Measurements from ENCODE around the gene SUN2. TPM values are rescaled to one million over a fixed set of nuclear protein-coding genes. Genes with fewer than 3 reads are reported as not detected.

Gene SUN2
- total and polyA plus RNA-seq, 10 of the 15 experiments (the other 5 are each of a cell fraction or from before 2014, with no cell fraction given), result 0.18 to 107 (median 35.9) TPM

DNA sequence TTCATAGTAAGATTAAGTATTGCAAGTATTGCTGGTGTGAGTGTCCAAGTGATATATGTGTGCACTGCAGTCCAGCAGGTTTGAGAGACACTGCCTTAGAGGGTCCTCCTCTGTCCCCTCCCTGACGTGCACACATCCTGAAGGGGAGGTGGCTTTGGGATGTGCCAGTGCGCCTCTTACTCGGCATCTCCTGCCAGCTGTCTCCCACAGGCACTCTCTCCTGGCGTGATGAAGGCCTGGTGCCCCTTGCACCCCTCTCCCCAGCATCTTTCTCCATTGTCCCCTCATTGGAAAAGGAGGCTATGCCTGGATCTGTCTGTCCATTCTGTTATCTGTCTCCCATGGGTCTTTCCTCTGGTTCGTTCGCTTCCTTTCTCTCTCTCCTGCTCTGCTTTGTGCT, 25.9 kb downstream of the SUN2 start (continued):
- TF ChIP-seq, protein P1, sequence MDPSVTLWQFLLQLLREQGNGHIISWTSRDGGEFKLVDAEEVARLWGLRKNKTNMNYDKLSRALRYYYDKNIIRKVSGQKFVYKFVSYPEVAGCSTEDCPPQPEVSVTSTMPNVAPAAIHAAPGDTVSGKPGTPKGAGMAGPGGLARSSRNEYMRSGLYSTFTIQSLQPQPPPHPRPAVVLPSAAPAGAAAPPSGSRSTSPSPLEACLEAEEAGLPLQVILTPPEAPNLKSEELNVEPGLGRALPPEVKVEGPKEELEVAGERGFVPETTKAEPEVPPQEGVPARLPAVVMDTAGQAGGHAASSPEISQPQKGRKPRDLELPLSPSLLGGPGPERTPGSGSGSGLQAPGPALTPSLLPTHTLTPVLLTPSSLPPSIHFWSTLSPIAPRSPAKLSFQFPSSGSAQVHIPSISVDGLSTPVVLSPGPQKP (IDR thresholded peaks at IDR 0.05; ENCODE audit: low read depth, low read length), result no peak
- TF ChIP-seq SIX5 (IDR thresholded peaks at IDR 0.05; ENCODE audit: low read depth, low read length, severe bottlenecking) (no peak), YY1 (IDR thresholded peaks at IDR 0.05; ENCODE audit: low read depth, low read length) (no peak), BHLHE40 (IDR thresholded peaks at IDR 0.05; ENCODE audit: borderline replicate concordance in 1 of 2, low read depth in 2 of 2, low read length in 1 of 2) (no peak), SPI1 (IDR thresholded peaks at IDR 0.05; ENCODE audit: borderline replicate concordance, insufficient read depth, low read depth, low read length) (no peak), CEBPB (IDR thresholded peaks at IDR 0.05; ENCODE audit: borderline replicate concordance in 1 of 2, low read depth in 2 of 2, low read length in 2 of 2) (no peak)
- TF ChIP-seq, protein P2, sequence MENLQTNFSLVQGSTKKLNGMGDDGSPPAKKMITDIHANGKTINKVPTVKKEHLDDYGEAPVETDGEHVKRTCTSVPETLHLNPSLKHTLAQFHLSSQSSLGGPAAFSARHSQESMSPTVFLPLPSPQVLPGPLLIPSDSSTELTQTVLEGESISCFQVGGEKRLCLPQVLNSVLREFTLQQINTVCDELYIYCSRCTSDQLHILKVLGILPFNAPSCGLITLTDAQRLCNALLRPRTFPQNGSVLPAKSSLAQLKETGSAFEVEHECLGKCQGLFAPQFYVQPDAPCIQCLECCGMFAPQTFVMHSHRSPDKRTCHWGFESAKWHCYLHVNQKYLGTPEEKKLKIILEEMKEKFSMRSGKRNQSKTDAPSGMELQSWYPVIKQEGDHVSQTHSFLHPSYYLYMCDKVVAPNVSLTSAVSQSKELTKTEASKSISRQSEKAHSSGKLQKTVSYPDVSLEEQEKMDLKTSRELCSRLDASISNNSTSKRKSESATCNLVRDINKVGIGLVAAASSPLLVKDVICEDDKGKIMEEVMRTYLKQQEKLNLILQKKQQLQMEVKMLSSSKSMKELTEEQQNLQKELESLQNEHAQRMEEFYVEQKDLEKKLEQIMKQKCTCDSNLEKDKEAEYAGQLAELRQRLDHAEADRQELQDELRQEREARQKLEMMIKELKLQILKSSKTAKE (IDR thresholded peaks at IDR 0.05; ENCODE audit: low read depth, poor library complexity, severe bottlenecking), result no peak
- TF ChIP-seq, protein P3, sequence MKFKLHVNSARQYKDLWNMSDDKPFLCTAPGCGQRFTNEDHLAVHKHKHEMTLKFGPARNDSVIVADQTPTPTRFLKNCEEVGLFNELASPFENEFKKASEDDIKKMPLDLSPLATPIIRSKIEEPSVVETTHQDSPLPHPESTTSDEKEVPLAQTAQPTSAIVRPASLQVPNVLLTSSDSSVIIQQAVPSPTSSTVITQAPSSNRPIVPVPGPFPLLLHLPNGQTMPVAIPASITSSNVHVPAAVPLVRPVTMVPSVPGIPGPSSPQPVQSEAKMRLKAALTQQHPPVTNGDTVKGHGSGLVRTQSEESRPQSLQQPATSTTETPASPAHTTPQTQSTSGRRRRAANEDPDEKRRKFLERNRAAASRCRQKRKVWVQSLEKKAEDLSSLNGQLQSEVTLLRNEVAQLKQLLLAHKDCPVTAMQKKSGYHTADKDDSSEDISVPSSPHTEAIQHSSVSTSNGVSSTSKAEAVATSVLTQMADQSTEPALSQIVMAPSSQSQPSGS (IDR thresholded peaks at IDR 0.05; ENCODE audit: low read length), result no peak
- TF ChIP-seq, protein P4, sequence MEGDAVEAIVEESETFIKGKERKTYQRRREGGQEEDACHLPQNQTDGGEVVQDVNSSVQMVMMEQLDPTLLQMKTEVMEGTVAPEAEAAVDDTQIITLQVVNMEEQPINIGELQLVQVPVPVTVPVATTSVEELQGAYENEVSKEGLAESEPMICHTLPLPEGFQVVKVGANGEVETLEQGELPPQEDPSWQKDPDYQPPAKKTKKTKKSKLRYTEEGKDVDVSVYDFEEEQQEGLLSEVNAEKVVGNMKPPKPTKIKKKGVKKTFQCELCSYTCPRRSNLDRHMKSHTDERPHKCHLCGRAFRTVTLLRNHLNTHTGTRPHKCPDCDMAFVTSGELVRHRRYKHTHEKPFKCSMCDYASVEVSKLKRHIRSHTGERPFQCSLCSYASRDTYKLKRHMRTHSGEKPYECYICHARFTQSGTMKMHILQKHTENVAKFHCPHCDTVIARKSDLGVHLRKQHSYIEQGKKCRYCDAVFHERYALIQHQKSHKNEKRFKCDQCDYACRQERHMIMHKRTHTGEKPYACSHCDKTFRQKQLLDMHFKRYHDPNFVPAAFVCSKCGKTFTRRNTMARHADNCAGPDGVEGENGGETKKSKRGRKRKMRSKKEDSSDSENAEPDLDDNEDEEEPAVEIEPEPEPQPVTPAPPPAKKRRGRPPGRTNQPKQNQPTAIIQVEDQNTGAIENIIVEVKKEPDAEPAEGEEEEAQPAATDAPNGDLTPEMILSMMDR (IDR thresholded peaks at IDR 0.05 in 2 of 3, conservative IDR thresholded peaks at IDR 0.05 in 1 of 3; ENCODE audit: control insufficient read depth in 2 of 3, extremely low read depth in 1 of 3, insufficient read depth in 1 of 3, low read depth in 3 of 3, low read length in 3 of 3), result no peak

Measured in GM12878 (cell line).